Heart right ventricle (tissue), 16 donors: ENCODE results near the gene DNM3. TPM values are rescaled to one million over a fixed set of nuclear protein-coding genes. Genes with fewer than 3 reads are reported as not detected.

Source experiments
- ATAC-seq, 8 donors: fragments of 200-7000 bp; cut with Tn5 transposase; one replicate each; pipeline ENCODE4 v1.9.1; 2020; ENCODE audit warnings: mild to moderate bottlenecking in 8 of 8, moderate library complexity in 8 of 8, moderate number of reproducible peaks in 1 of 8
- DNase-seq, 2 donors: peaks; one replicate each; pipeline ENCODE4 v3.0.0-alpha.2; 2020
- H3K27ac ChIP-seq, 10 donors: fragments of 200-600 bp; sonication (generic) in 2 of 10; one replicate each; pipeline versions ENCODE4 v1.5.0 to v1.8.0; 2020 to 2022; ENCODE audit warnings: mild to moderate bottlenecking in 3 of 10
- H3K27me3 ChIP-seq, 7 donors: fragments of 200-600 bp; one replicate each; pipeline ENCODE4 v1.8.0; 2021 to 2022; ENCODE audit warnings: mild to moderate bottlenecking in 2 of 7
- H3K36me3 ChIP-seq, 9 donors: fragments of 200-600 bp; sonication (generic) in 1 of 9; one replicate each; pipeline versions ENCODE4 v1.5.0 to v1.8.0; 2020 to 2022; ENCODE audit warnings: mild to moderate bottlenecking in 2 of 9
- H3K4me1 ChIP-seq, 9 donors: fragments of 200-600 bp; sonication (generic) in 1 of 9; one replicate each; pipeline versions ENCODE4 v1.5.0 to v1.8.0; 2020 to 2022; ENCODE audit warnings: mild to moderate bottlenecking in 4 of 9
- H3K4me3 ChIP-seq, 10 donors: fragments of 200-600 bp; sonication (generic) in 2 of 10; one replicate each; pipeline versions ENCODE4 v1.5.0 to v1.8.0; 2020 to 2022; ENCODE audit warnings: mild to moderate bottlenecking in 7 of 10, moderate library complexity in 2 of 10
- H3K9me3 ChIP-seq, 11 donors: fragments of 200-600 bp in 10 of 11; sonication (generic) in 2 of 11; one replicate each; pipeline versions ENCODE4 v1.5.0 to v1.8.0; 2013 to 2022; ENCODE audit warnings: mild to moderate bottlenecking in 2 of 11, control low read depth in 1 of 11, moderate library complexity in 1 of 11
- CTCF ChIP-seq, 9 donors: fragments of 200-600 bp; sonication (generic) in 2 of 9; IDR thresholded peaks; one replicate each; pipeline versions ENCODE4 v1.5.0 to v1.8.0; 2021 to 2022; ENCODE audit warnings: antibody characterized with exemption in 9 of 9, mild to moderate bottlenecking in 5 of 9, moderate library complexity in 1 of 9
- WGBS, 2 donors: extraction: QIAGEN DNeasy Blood & Tissue Kit; methylation state at CpG; one replicate each; pipeline ENCODE4 v1.1.7; 2013; ENCODE audit warnings: inconsistent platforms in 1 of 2; 5-methylcytosine and 5-hydroxymethylcytosine counted together
- intact Hi-C, 10 donors: fragments of 100-400 bp; cut with DNase I; formaldehyde crosslinking; loops; one replicate each; pipeline versions ENCODE4 v1.11.1 to v1.14.2; 2022
- polyA plus RNA-seq, 2 donors: library from polyadenylated mRNA; stranded (reverse); fragments of 200-250 nt; gene quantifications; one replicate each; pipeline ENCODE4 v1.2.3, GENCODE V29; 2013
- total RNA-seq, 10 donors: library from RNA; stranded (reverse); fragmentation: NEBNext Ultra II Directional in 3 of 10; extraction: Animal tissue kit (Norgen Biotek cat#: 25700) in 3 of 10; gene quantifications; one replicate each; pipeline versions ENCODE4 v1.2.1 to v1.2.4, GENCODE V29; 2021 to 2023
- donor health status: Arrhythmogenic right ventricular cardiomyopathy.
- donor health status: ischemic (EF 13 %, LVEDD 7.1; RV severe dilation, severe dysfunction).
- donor health status: healthy with polysubstance abuse.
- donor health status: DM: no; HTN: yes; CAD: no.
- donor health status: DM: no; HTN: no; CAD: no.
- donor health status: ischemic (EF 25% LVEDD 6.9; RV normal size, moderate dysfunction).
- donor health status: ischemic (EF 25% LVEDD 5.7; RV mildly dilated, moderate dysfunction).
- donor health status: healthy.
- donor health status: DM: yes; HTN: yes; CAD: no.
- donor health status: Ischemic cardiomyopathy.
- donor health status: ischemic (EF 35%, LVEDD 5.7; RV mildly dilated, moderate dysfunction).
- donor health status: nonischemic (EF 11% LVEDD 7.7; RV severe dilation, severe dysfunction).
- donor health status: DM: yes; HTN: yes; CAD: no.
- donor health status: PGD.
- donor health status: ischemic (EF 29% LVEDD 5.4; RV normal size, mild dysfunction).
- donor health status: nonischemic (EF 23%, LVEDD 6.1; RV moderate dilation, normal function).

DNM3 gene
- total and polyA plus RNA-seq, 12 donors = 0.77 to 2.8 (median 2.2) TPM

- Histone ChIP-seq H3K4me3 (peak overlapping the region in 3 of 10 donors; percentile 8 to 22 (median 12)), H3K9me3 (no peaks in the 10 kb centered on the region), H3K27ac (peak overlapping the region; percentile 3 to 78 (median 58)), H3K27me3 (no peaks in the 10 kb centered on the region), H3K4me1 (peaks cover 0 to 51% (median 40%) of the 10 kb centered on the region in 9 donors), H3K36me3 (no peaks in the 10 kb centered on the region)
- intact Hi-C loops = loop anchor here in 8 of 10 donors (1.0 to 10.0 kb wide), 10 partner anchors 42 to 309 kb away; no protein-coding TSS in a partner anchor
- 38 to 47% methylated on average over 9 of the region's 9 CpGs for WGBS, 2 donors
- peak in 1 of 2 donors; percentile 54 for DNase-seq
- TF ChIP-seq CTCF (IDR thresholded peaks at IDR 0.05) = peak; percentile 53 to 80 (median 65)
- peak; percentile 80 to 92 (median 86) for ATAC-seq
Observed at GRCh38 chr1:172398970-172399755, 557.9 kb downstream of the DNM3 start.

GRCh38 chr1:172399756-172400721, 558.7 kb downstream of the DNM3 start:
- Histone ChIP-seq H3K27me3 (no peaks in the 10 kb centered on the region), H3K4me3 (peak overlapping the region in 1 of 10 donors; percentile 12), H3K9me3 (no peaks in the 10 kb centered on the region), H3K4me1 (peaks cover 0 to 42% (median 32%) of the 10 kb centered on the region in 9 donors), H3K36me3 (no peaks in the 10 kb centered on the region), H3K27ac (peak overlapping the region in 9 of 10 donors; percentile 16 to 78 (median 45))
- ATAC-seq = peak in 2 of 8 donors; percentile 15 to 26
- intact Hi-C loops = loop anchor here in 9 of 10 donors (1.0 to 10.0 kb wide), 16 partner anchors 43 to 398 kb away; no protein-coding TSS in a partner anchor
- WGBS, 2 donors = 68% methylated on average over 6 of the region's 6 CpGs
- TF ChIP-seq CTCF (IDR thresholded peaks at IDR 0.05) = peak in 1 of 9 donors; percentile 7
- DNase-seq = no peak

GRCh38 chr1:172400722-172401105, 559.4 kb downstream of the DNM3 start:
- TF ChIP-seq CTCF (IDR thresholded peaks at IDR 0.05) = no peak
- Histone ChIP-seq H3K4me3 (no peak overlapping the region), H3K4me1 (peaks cover 0 to 42% (median 32%) of the 10 kb centered on the region in 9 donors), H3K36me3 (no peaks in the 10 kb centered on the region), H3K9me3 (no peaks in the 10 kb centered on the region), H3K27me3 (no peaks in the 10 kb centered on the region), H3K27ac (peak overlapping the region in 8 of 10 donors; percentile 16 to 78 (median 53))
- ATAC-seq (no peak), DNase-seq (no peak)
- intact Hi-C loops = loop anchor here in 6 of 10 donors (2.0 to 10.0 kb wide), 7 partner anchors 310 to 398 kb away; no protein-coding TSS in a partner anchor
- WGBS, 2 donors = 50% methylated on average over 1 of the region's 1 CpG

GRCh38 chr1:172401477-172401876, 560.2 kb downstream of the DNM3 start:
- Histone ChIP-seq H3K27me3 (no peaks in the 10 kb centered on the region), H3K9me3 (no peaks in the 10 kb centered on the region), H3K36me3 (no peaks in the 10 kb centered on the region), H3K4me1 (peaks cover 0 to 42% (median 32%) of the 10 kb centered on the region in 9 donors), H3K4me3 (no peak overlapping the region), H3K27ac (peak overlapping the region in 1 of 10 donors; percentile 68)
- intact Hi-C loops = loop anchor here in 6 of 10 donors (2.0 to 10.0 kb wide), 7 partner anchors 311 to 399 kb away; no protein-coding TSS in a partner anchor
- ATAC-seq (no peak), DNase-seq (no peak)
- TF ChIP-seq CTCF (IDR thresholded peaks at IDR 0.05) = no peak
